AG10803 (cell line): ENCODE data around the gene PRMT5.
"Not testable (repeated sequence)": the region's sequence is repeated elsewhere in the genome, so short reads cannot be mapped to it uniquely, and the experiment has no call there.

Source experiments
- DNase-seq: peaks from one replicate; pipeline ENCODE4 v3.0.0; 2010; ENCODE audit warnings: low read depth
- H3K4me3 ChIP-seq: 2 replicates; pipeline ENCODE4 v1.5.1; 2011; ENCODE audit warnings: mild to moderate bottlenecking, low read length, control low read depth
- CTCF ChIP-seq: conservative IDR thresholded peaks from 2 replicates; pipeline ENCODE4 v1.5.1; 2011; ENCODE audit warnings: mild to moderate bottlenecking, low read length, control low read depth, inconsistent platforms

PRMT5 gene

GRCh38 chr14:22955702-22956569, 26.8 kb upstream of the PRMT5 start:
- no peak for DNase-seq
- peak overlapping the region; percentile 71 for H3K4me3 ChIP-seq
- no peak for TF ChIP-seq CTCF

- no peak overlapping the region for H3K4me3 ChIP-seq
- no peak for TF ChIP-seq CTCF
- no peak for DNase-seq
These were observed 23.2 kb upstream of the PRMT5 start for GRCh38 chr14:22952418-22952817.

GRCh38 chr14:22951795-22952194, 22.6 kb upstream of the PRMT5 start:
- not testable (repeated sequence) for DNase-seq, H3K4me3 ChIP-seq

GRCh38 chr14:22945642-22946041, 16.5 kb upstream of the PRMT5 start:
- TF ChIP-seq CTCF = no peak
- no peak overlapping the region for H3K4me3 ChIP-seq
- DNase-seq = no peak

- DNase-seq = peak; percentile 44
- H3K4me3 ChIP-seq = no peak overlapping the region
- no peak for TF ChIP-seq CTCF
These were observed 10.5 kb upstream of the PRMT5 start for GRCh38 chr14:22939684-22940083.

- H3K4me3 ChIP-seq = no peak overlapping the region
- no peak for TF ChIP-seq CTCF
- DNase-seq = no peak
These were observed 6.0 kb upstream of the PRMT5 start for GRCh38 chr14:22935156-22935555.

GRCh38 chr14:22932146-22932545, 3.0 kb upstream of the PRMT5 start:
- no peak overlapping the region for H3K4me3 ChIP-seq
- no peak for DNase-seq
- no peak for TF ChIP-seq CTCF
